DOHH2 (cell line): Measurements from ENCODE around the gene ACE.

Experiments used
- H3F3A ChIP-seq: fragments of 200-600 bp; sonication (generic), shearing (Covaris generic); 2 replicates; pipeline ENCODE4 v1.6.0; 2016; ENCODE audit warnings: antibody characterized with exemption, mild to moderate bottlenecking; ENCODE audit not compliant: control insufficient read depth, insufficient read depth
- H3K27ac ChIP-seq: fragments of 200-600 bp; sonication (generic); 2 replicates; pipeline ENCODE4 v1.5.1; 2014; ENCODE audit warnings: low read depth, mild to moderate bottlenecking, low read length, moderate library complexity
- H3K27me3 ChIP-seq: fragments of 200-600 bp; sonication (generic); 2 replicates; pipeline ENCODE4 v1.6.1; 2014; ENCODE audit warnings: mild to moderate bottlenecking, low read length, mixed read lengths; ENCODE audit not compliant: control insufficient read depth
- H3K36me3 ChIP-seq: fragments of 200-600 bp; sonication (generic); 2 replicates; pipeline ENCODE4 v1.6.1; 2014; ENCODE audit warnings: mild to moderate bottlenecking, low read length, moderate library complexity, mixed read lengths; ENCODE audit not compliant: control insufficient read depth
- H3K4me1 ChIP-seq: fragments of 200-600 bp; sonication (generic); 2 replicates; pipeline ENCODE4 v1.6.1; 2014; ENCODE audit warnings: mild to moderate bottlenecking, low read length, mixed read lengths; ENCODE audit not compliant: control insufficient read depth
- H3K4me2 ChIP-seq: fragments of 200-600 bp; sonication (generic); 2 replicates; pipeline ENCODE4 v1.6.0; 2014; ENCODE audit warnings: mild to moderate bottlenecking, low read length, moderate library complexity
- H3K4me3 ChIP-seq: fragments of 200-600 bp; sonication (generic); 2 replicates; pipeline ENCODE4 v1.5.1; 2014; ENCODE audit warnings: mild to moderate bottlenecking, low read length, mixed read lengths
- H3K79me2 ChIP-seq: fragments of 200-600 bp; sonication (generic); 2 replicates; pipeline ENCODE4 v1.6.1; 2014; ENCODE audit warnings: mild to moderate bottlenecking, low read length, mixed read lengths; ENCODE audit not compliant: control insufficient read depth
- H3K9me2 ChIP-seq: fragments of 200-600 bp; sonication (generic); replicated peaks from 2 replicates; pipeline ENCODE4 v1.6.1; 2014; ENCODE audit warnings: mild to moderate bottlenecking, low read length, mixed read lengths; ENCODE audit not compliant: control insufficient read depth
- H3K9me3 ChIP-seq: fragments of 200-600 bp; sonication (generic); 2 replicates; pipeline ENCODE4 v1.6.1; 2014; ENCODE audit warnings: antibody characterized with exemption, low read length, mixed read lengths; ENCODE audit not compliant: control insufficient read depth, insufficient read depth
- H4K20me1 ChIP-seq: fragments of 200-600 bp; sonication (generic); 2 replicates; pipeline ENCODE4 v1.6.0; 2014; ENCODE audit warnings: low read depth, mild to moderate bottlenecking, antibody characterized with exemption, low read length, moderate library complexity; ENCODE audit not compliant: control insufficient read depth, insufficient read depth
- CTCF ChIP-seq: fragments of 200-600 bp; sonication (generic); IDR thresholded peaks from one replicate; pipeline ENCODE4 v1.5.1; 2014; ENCODE audit warnings: antibody characterized with exemption, mild to moderate bottlenecking, low read depth, low read length; ENCODE audit not compliant: poor library complexity, severe bottlenecking
- EZH2phosphoT487 ChIP-seq: fragments of 200-600 bp; sonication (generic); IDR thresholded peaks from 2 replicates; pipeline ENCODE4 v1.6.1; 2017; ENCODE audit warnings: borderline replicate concordance, mild to moderate bottlenecking, antibody characterized with exemption, low read length, moderate library complexity, mixed read lengths

Gene ACE

GRCh38 chr17:63480826-63481487 is 4.1 kb downstream of the ACE start:
- H3K27me3 ChIP-seq = peaks cover 26% of the 10 kb centered on the region
- no peak overlapping the region for H3K4me3 ChIP-seq
- peaks cover 30% of the 10 kb centered on the region for H3K4me1 ChIP-seq
- no peaks in the 10 kb centered on the region for H3K9me3 ChIP-seq
- no peaks in the 10 kb centered on the region for H3F3A ChIP-seq
- H3K4me2 ChIP-seq = no peak overlapping the region
- H3K36me3 ChIP-seq = no peaks in the 10 kb centered on the region
- H3K79me2 ChIP-seq = no peaks in the 10 kb centered on the region
- H3K9me2 ChIP-seq = no peaks in the 10 kb centered on the region
- H3K27ac ChIP-seq = no peak overlapping the region
- TF ChIP-seq CTCF (no peak), EZH2phosphoT487 (no peak)
- H4K20me1 ChIP-seq = 0 out of 2 replicates have a peak, but pooled peaks cover 4% of the 10 kb centered on the region

GRCh38 chr17:63481488-63481870 is 4.6 kb downstream of the ACE start:
- H3K4me2 ChIP-seq = no peak overlapping the region
- no peaks in the 10 kb centered on the region for H3F3A ChIP-seq
- H3K27me3 ChIP-seq = peaks cover 20% of the 10 kb centered on the region
- H3K79me2 ChIP-seq = no peaks in the 10 kb centered on the region
- peaks cover 28% of the 10 kb centered on the region for H3K4me1 ChIP-seq
- H3K27ac ChIP-seq = no peak overlapping the region
- no peaks in the 10 kb centered on the region for H3K9me3 ChIP-seq
- no peaks in the 10 kb centered on the region for H3K36me3 ChIP-seq
- H4K20me1 ChIP-seq = 0 out of 2 replicates have a peak, but pooled peaks cover 4% of the 10 kb centered on the region
- TF ChIP-seq EZH2phosphoT487 (no peak), CTCF (no peak)
- H3K9me2 ChIP-seq = no peaks in the 10 kb centered on the region
- H3K4me3 ChIP-seq = no peak overlapping the region

GRCh38 chr17:63482509-63482908 is 5.6 kb downstream of the ACE start:
- peaks cover 23% of the 10 kb centered on the region for H3K4me1 ChIP-seq
- H3K27ac ChIP-seq = no peak overlapping the region
- H3K79me2 ChIP-seq = no peaks in the 10 kb centered on the region
- TF ChIP-seq CTCF = no peak
- no peaks in the 10 kb centered on the region for H3K9me2 ChIP-seq
- H3K9me3 ChIP-seq = no peaks in the 10 kb centered on the region
- H3K4me2 ChIP-seq = no peak overlapping the region
- H3F3A ChIP-seq = no peaks in the 10 kb centered on the region
- peaks cover 13% of the 10 kb centered on the region for H3K27me3 ChIP-seq
- H3K4me3 ChIP-seq = no peak overlapping the region
- H3K36me3 ChIP-seq = no peaks in the 10 kb centered on the region
- H4K20me1 ChIP-seq = 0 out of 2 replicates have a peak, but pooled peaks cover 4% of the 10 kb centered on the region
